GM19035 (cell line): ENCODE results near the gene CHRM2.

Source experiments
- ATAC-seq: cut with Tn5 transposase; IDR thresholded peaks from one replicate; pipeline ENCODE4 v1.9.1; 2021; ENCODE audit not compliant: unreplicated experiment

CHRM2 gene

DNA sequence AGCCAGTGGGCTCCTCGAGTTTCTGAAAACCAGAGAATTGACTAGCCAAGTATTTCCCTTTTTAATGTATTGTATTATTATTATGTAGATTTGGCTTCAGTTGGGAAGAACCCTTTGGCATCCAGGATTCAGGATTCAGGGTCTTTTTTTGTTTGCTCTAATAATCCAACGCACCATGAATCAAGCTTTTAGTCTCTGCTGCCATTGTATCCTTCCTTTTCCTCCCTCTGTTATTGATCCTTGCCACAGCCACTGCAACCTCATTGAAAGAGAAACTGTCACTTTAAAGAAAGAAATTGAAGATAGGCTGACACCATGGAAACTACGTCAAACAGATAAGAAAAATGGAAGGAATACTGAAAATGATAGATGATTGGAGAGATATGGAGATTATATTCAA, 150.0 kb downstream of the CHRM2 start:
- no peak for ATAC-seq

DNA sequence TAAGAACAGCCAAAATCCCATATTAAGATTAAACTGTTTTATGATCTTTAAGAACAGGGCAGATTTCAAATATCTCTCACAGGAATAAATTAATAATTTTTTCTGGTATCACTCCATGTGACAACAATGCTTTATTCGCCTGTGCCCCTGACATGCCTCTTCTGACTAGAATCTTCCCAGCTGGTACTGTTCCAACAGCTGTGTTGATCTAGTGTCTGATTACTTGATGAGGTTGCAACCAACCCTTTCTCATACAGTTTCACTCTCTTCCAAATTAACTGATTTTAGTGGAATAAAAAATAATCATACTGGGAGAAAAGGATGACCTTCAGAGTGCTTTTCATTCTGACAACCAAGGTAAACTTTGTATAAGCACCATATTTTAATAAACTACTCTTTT, 151.9 kb downstream of the CHRM2 start:
- no peak for ATAC-seq

DNA sequence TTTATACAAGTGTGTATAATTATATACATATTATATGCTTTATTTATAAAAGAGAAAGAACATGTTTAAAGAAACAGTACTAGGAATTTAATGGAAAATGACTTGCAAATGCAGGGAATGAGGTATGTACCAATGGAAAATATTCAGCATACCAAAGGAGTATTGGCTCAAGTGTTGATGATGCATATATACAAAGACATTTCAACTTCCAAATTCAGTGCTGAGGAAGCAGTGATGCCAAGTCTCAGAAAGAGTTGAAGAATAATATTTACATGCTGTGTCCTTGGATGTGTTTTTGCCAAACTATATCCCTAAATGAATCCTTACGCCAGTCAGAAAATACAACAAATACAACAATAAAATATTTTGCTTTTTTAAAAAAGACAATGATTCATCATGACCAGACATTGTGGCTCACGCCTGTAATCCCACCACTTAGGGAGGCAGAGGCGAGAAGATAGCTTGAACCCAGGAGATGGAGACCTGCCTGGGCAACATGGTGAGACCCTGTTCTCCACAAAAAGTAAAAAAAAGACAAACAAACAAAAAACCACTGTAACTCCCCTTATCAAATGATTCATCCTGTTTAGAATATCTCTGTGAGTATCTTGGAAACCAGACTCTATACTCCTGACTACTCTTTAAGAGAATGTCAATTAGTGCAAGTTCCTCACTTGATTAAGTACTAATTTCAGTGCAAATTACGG, 157.2 kb downstream of the CHRM2 start:
- ATAC-seq: no peak

DNA sequence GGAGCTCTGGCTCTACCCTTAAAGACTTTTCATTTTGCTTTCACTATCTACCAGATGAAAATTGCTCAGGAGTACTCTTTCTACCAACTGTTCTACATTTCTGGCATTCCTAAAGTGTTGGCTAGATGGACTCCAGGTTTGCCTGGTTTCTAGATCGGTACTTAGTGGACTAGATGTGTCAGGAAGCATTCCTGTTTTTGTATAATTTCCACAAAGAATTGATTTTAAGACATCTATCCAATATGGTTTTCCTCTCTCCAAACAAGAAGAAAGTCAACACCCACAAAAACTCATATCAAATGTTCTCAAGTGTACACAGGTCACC, 157.7 kb downstream of the CHRM2 start:
- no peak for ATAC-seq

DNA sequence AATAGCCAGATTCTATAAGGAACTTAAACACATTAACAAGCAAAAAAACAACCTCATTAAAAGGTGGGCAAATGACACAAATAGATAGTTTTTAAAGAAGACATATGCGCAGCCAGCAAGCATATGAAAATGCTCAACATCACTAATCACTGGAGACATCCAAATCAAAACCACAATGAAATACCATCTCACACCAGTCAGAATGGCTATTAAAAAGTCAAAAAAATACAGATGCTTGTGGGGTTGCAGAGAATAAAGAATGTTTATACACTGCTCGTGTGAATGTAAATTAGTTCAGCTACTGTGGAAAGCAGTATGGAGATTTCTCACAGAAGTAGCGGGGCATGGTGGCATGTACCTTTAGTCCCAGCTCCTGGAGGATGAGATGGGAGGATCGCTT, 164.0 kb downstream of the CHRM2 start:
- no peak for ATAC-seq

DNA sequence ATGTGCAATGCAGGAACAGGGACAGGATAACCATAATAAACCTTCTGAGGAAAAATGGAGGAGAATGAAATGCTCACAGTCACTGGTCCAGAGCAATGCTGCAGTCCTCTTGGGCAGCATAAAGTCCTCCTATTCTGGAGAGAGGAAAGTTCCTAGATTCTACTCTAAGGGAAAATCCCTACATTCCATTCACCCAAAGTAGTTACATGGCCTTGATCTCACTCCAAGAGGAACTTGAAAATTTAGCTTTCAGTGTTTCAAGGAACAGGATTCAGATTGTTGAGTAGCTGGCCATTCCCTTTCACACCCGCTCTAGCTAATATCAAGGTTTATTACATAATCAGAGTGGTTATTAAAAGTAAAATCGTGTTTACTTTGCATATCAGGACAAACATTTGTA, 168.3 kb downstream of the CHRM2 start:
- ATAC-seq: no peak

DNA sequence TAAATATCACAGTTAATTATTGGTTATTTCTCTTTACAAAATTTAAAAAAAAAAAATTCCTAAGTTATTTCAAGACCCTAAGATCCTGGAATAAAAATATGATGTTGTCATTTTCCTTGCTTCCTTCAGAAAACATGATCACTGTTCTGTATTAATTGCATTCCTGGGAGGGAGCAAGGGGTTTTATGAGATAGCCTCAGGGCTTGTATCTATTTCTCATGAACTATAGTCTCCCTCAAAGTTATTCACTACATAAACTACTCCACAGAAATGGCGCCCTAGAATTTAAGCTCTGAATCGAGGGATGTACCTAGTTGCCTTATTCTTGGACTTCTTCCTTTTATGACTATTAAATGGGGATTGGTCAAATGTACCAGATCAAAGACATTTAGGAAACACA, 170.3 kb downstream of the CHRM2 start:
- no peak for ATAC-seq

DNA sequence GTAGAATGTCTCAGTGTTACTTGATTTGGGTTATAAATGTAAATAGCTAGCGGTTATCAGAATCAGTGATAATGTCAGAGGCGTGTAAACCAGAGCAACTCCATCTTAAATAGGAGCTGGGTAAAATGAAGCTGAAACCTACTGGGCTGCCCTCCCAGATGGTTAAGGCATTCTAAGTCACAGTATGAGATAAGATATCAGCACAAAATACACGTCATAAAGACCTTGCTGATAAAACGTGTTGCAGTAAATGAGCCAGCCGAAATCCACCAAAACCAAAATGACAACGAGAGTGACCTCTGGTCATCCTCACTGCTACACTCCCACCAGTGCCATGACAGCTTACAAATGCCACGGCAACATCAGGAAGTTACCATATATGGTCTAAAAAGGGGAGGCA, 172.3 kb downstream of the CHRM2 start:
- ATAC-seq: no peak

DNA sequence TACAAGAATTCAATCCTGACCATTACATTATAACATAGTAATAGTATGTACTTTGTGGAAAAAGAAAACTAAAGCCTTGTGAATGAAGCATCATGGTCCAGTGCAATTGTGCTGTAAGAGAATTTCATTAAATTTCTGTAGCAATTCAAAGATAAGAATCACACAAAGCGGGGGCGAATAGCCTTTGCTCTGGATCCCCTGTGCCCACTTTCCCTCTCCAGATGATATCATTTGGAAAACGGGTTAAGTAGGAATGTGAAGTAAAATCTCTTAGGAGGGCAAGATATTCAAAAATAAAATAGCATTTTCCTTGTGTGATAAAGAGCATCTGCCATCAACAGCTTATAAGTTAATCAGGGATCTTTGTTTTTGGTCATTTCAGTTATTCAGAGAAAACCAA, 177.1 kb downstream of the CHRM2 start:
- no peak for ATAC-seq

DNA sequence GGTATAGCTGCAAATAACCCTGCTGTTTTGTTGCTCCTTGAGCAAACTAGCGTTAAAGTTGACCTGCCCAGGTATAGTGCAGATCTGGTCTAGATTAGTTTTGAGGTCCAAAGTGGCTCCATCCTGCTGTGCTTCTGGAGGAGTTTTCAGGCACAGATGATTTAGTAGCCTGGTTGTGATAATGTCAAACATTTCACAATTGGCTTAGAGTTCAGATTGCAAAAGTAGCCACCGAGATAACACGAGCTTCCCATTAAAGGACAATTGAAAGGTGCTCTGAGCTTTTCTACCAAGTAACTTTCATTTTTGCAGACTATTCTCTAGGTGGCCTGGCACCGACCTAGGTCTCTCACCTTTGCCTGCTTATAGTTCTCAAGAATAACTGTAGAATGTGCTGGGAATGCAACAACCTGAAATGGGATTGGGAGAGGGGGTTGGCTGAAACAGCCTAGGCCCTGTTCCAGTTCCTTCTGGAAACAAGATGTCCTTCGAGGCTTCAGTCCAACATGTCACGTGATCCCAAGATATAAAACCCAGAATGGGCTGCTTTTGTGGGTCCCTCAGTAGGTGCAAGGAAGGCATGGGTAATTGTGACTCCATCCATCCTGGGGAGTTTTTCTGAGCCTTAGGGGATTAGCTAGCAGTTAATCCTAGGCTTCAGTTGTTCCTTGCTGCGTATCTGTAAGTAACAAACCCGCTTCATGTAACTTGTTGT, 201.0 kb downstream of the CHRM2 start:
- ATAC-seq: no peak
